Measurements from ENCODE around the gene MDH1B.

Gene MDH1B

GRCh38 chr2:206701952-206702605 lies 63.0 kb downstream of the MDH1B start:
- DNase-seq (ENCODE audit: low read depth, low spot score): no peak
- no peak overlapping the region for H3K4me3 ChIP-seq (ENCODE audit: low read length)

- H3K4me3 ChIP-seq (ENCODE audit: low read length): no peak overlapping the region
- DNase-seq (ENCODE audit: low read depth, low spot score): no peak
These were observed 65.0 kb downstream of the MDH1B start for GRCh38 chr2:206700156-206700555.

DNA sequence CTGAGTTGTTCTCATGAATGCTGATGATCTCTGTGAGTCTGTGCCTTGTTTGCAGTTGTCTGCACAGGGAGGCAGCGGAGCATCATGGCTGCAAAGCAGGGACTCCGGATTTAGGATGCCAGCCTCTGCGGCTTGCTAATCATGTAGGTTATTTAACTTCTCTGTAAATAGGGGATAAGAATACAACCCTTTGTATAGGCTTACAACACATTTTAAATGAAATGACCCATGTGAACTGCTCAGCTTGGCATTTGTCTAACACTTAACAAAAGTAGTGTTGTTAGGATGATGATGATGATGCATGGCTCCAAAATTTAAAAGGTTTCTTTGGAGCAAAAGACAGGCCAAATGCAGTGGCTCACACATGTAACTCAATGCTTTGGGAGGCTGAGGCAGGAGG lies 66.3 kb downstream of the MDH1B start:
- DNase-seq (ENCODE audit: low read depth, low spot score): no peak
- no peak overlapping the region for H3K4me3 ChIP-seq (ENCODE audit: low read length)

- DNase-seq (ENCODE audit: low read depth, low spot score): no peak
- H3K4me3 ChIP-seq (ENCODE audit: low read length): no peak overlapping the region
These were observed 68.2 kb downstream of the MDH1B start for GRCh38 chr2:206696910-206697309.

DNA sequence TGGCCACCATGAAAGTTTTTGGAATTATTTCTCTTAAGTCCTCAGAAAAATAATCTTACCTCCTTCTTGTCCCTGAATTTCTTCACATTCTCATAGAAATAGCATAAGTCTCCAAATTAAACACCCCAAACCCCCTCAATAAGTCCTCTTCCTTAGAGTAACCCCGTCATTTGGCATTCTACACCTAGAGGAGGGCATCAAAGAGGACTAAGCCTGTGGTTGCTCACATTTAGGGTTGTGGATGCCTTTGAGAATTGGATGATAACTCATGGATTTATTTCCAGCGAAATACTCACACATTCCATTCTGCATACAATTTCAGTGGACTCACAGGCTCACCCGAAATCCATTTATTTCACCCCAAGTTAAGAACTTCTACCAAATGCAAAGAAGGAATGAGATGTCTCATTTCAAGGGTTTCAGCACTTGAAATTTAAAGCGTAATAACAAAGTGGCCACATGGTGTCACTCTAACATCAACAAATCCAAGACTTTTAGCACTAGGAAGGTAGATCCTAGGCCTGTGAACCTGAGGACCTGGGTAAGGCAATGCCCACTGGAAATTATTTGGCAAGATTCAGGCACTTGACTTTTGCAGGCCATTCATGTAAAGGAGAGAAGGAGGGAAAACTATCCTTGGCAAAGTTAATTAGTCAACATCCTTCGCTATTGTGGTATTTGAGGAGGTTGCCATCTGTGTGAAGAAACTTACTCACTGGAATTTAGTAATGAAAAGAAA lies 71.6 kb downstream of the MDH1B start:
- peak; percentile 63 for DNase-seq (ENCODE audit: low read depth, low spot score)
- H3K4me3 ChIP-seq (ENCODE audit: low read length): no peak overlapping the region

DNA sequence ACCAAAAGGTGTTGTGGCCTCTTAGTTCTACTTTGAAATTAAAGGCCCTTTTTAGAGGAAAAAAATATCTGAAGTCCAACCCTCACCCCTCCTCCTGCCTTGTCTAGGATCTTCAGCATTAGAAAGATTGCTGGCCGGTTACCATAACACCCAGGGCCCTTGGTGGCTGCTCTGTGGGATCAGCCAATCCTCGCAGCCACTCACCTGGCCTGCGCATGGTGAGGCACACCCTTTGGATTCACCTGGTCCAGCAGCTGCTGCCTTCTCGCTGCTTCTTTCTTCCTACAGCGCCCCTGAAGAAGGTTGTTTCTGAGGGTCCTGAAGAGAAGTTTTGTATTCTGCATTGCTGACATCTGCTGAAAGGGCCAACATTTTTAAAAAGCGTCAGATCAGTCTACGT lies 72.2 kb downstream of the MDH1B start:
- H3K4me3 ChIP-seq (ENCODE audit: low read length): no peak overlapping the region
- no peak for DNase-seq (ENCODE audit: low read depth, low spot score)

DNA sequence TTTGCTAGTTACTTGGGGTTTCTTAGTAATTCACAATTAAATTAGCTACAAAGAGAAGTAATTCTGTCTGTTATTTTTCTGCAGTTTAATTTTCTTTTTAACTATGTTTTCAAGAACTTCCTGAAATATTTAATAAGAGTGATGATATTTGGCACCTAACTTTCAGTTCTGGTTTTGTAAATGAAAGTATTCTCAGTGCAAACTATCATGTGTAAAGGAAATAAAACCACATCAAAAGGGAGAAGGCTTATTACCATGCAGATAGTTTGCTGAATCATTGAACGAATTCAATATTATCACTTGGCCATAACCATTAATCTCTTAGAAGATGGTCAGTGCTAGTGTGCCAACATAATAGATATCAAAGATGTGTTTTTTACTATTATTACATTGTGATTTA lies 76.1 kb downstream of the MDH1B start:
- H3K4me3 ChIP-seq (ENCODE audit: low read length): no peak overlapping the region
- DNase-seq (ENCODE audit: low read depth, low spot score): no peak

GRCh38 chr2:206688453-206688852 lies 76.7 kb downstream of the MDH1B start:
- H3K4me3 ChIP-seq (ENCODE audit: low read length): no peak overlapping the region
- no peak for DNase-seq (ENCODE audit: low read depth, low spot score)

All from Jurkat, Clone E6-1 (cell line).